SW 1271 (cell line): Measurements from ENCODE around the gene PTX4.

Source experiments
- DNase-seq, 2 experiments: peaks; one replicate each; lab custom pipeline; 2025; lab: John Stamatoyannopoulos, UW

Gene PTX4

GRCh38 chr16:1524366-1524765 lies 35.6 kb upstream of the PTX4 start:
- DNase-seq, result no peak

DNA sequence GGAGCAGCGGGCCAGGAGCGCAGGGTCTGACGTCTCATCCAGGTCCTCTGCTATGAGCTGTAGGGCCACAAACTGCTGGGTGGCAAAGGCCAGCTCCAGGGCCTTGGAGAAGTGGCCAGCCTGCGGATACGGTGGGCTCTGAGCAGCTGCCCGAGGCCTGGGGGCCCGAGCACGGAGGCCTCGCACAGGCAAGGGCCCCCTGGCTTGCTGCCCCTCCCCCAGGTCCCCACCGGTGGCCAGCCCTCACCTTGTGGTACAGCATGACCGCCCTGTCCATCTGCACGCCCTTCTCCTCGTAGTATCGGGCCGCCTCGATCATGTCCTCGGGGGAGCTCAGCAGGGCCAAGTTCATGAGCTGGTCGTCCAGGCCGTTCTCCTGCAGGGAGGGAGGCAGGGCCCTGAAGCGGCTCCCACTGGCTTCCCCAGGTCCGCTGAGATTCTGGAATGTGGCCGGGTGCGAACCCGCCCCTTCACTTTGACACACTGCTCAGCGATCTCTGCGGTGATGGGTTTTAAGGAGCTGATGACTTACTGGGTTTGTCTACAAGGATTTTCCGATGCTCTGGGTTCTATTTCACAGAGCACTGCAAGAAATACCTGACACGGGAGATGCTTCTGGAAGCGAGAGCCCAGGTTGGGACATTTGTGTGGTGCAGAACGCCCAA lies 35.0 kb upstream of the PTX4 start:
- no peak for DNase-seq

GRCh38 chr16:1520461-1520860 lies 31.7 kb upstream of the PTX4 start:
- no peak for DNase-seq

- no peak for DNase-seq
Measured at GRCh38 chr16:1519831-1520230, 31.1 kb upstream of the PTX4 start.

GRCh38 chr16:1518626-1519135 lies 29.9 kb upstream of the PTX4 start:
- DNase-seq, result no peak

DNA sequence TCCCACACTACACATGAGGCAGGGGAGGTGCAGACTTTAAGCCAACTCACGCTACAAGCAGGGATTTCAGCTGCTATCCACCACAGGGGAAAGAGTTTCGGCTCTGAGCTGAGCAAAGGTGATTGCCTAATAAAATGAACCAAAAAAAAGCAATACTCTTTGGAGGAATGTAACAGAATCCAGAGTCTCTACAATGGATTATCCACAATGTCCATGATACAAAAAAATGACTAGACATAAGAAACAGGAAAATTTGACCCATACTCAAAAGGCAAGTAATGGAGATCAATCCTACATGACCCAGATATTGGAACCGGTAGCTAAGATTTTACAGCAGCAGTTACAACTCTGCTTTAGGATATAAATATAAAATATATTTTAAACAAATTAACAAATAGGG lies 25.8 kb upstream of the PTX4 start:
- no peak for DNase-seq

DNA sequence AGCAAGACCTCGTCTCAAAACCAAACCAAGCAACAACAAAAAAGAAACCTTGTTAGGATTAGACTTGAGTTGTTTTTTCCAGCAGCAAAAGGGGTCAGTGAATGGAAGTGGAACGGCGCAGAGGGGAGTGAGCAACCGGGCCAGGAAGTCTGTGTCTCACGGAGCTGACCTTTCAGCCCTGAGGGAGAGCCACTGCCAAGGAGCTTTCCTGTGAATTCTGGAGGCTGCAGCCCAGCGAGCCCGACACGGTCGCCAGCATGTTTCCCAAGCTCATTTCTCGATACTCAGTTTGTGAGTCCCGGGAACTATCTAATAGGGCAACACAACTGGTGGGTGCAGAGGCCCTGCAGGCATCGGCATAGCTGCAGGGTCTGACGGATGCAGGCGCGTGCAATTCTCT lies 24.0 kb upstream of the PTX4 start:
- DNase-seq, result no peak

- no peak for DNase-seq
Measured at GRCh38 chr16:1511662-1512569, 23.2 kb upstream of the PTX4 start.

GRCh38 chr16:1510941-1511351 lies 22.2 kb upstream of the PTX4 start:
- DNase-seq, result no peak

DNA sequence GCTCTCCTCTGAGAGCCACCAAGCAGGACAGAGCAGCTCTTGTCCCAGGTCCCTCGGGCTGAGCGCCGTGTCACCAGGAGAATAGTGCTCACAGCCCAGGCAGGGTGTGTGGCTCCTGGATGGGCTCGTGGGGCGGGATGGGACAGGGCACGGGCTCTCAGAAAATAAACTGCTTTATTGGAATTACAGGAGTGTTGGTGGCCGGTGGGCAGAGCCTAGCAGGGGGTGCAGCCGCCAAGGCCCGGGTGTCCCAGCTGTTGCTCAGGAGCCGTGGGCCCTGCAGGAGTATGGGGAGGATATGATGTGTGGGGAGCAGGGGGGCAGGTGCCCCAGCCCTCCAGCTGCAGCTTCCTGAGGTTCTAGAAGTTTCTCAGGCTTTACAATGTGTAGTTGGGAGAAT lies 21.5 kb upstream of the PTX4 start:
- DNase-seq, result no peak

DNA sequence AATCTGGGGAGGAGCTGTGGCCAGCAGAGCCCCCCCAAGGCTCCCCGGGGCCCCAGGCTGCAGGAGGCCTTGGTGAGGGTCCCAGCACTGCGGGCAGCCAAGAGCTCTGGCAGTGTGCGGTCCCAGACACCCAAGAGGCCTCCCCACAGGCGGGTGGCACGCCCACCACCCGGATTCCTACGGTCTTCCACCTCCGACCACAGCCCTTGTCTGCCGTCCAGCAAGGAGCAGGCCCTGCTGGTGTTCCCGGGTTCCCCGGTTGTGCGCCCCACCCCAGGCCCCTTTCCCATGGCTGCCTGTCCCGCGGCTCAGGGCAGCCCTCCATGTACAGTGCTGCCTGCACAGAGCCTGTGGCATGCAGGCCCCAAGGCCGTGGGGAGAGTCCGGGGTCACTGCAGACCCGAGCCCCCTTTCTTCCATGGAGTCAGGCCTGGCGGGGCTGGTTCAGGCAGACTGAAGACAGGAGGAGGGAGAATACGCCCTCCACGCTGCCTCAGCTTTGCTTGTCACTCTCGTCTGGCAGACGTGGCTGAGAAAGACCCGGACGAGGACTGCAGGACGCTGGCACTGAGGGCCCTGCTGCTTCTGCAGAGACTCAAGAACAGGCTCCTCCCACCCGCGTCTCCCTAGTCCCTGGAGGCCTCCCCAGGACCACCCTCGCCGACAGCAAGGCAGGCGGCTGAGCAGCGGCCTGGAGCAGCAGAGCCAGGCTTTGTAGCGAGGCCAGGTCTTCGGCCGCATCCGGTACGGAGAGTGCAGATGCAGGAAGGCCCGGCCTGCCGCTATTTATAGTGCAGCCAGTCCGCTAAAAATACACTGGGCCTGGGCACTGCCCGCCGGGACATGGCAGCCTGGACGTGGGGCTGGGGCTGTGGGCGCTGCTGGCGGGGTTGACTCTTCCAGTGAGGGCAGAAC lies 20.8 kb upstream of the PTX4 start:
- DNase-seq, result no peak

DNA sequence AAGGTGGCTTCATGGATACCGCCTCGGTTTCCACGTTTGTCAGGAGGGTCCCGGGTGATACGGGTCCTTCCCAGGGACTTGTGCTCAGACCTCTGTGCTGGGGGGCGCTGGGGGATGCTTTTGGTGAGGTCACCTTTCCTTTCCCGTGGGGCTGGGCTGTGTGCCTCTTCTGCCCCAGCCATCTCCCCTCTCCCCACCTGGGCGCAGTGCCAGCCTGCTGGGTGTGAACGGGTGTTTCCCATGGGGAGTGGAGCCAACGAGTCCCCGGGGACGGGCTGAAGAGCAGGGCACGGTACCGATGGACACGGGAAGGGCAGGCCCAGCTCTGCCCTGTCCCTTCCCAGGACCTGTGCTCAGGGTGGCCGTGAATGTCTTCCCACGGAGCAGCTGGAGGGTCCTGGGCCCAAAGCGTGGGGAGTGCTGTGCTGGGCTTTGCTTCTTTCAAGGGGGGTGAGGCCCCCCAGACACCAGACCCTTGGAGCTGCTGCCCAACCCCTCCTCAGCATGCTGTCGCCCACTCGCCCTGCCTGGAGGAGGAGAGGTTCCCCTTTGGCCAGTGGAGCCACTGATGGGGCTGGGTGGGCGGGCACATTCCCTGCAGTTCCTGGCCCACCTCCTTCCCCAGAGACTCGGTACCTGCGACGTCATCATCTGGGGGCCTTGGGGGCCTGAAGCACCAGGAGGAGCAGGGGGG lies 19.9 kb upstream of the PTX4 start:
- no peak for DNase-seq

DNA sequence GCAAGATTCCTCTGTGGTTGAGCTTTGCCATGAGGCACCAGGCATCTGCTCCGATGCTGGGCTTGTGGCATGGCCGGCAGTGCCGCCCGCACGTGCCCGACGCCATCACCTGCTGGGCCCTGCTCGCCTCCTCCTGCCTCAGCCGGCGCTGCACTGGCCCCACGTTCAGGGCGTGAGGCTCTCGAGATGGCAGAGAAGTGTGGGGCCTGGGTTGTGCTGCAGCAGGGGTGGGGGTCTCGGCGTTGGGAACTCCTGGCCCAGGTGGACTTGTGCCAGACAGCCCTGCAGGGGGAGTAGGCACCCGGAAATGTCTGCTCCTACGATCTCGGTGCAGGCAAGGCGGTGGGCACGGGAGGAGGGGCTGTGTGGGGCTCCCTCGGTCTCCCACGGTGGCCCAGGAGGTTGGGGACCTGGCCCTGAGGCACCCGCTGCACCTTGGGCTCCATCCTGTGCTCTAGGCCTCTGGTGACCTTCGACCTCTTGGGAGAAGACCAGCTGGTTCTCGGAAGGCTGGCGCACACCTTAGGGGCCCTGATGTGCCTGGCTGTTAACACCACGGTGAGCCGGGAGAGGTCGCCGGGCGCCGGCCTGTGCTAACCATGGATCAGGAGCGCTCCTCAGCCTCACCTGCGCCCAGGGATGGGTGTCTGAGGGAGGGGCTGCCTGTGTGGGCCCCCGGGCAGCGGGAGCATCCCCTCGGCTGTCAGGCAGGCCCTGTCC lies 17.9 kb upstream of the PTX4 start:
- no peak for DNase-seq

DNA sequence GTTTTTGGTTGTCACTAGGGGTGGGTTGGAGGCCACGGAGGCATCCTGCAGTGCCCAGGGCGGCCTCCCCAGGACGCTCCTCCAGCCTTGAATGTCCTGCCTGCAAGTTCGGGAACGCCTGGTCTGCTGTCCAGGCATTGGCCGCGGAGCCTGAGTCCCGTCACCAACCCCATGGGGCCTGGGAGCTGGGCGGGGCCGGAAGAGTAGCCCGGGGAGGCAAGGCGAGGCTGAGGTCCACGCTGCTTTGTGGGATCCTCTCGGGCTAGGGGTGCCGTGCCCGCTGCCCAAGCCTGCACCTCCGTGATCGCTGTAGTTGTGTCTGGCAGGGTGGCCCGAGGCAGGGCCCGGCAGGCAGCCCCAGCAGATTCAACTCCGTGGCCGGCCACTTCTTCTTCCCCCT lies 17.2 kb upstream of the PTX4 start:
- DNase-seq, result no peak

- no peak for DNase-seq
Measured at GRCh38 chr16:1505073-1505844, 16.5 kb upstream of the PTX4 start.

DNA sequence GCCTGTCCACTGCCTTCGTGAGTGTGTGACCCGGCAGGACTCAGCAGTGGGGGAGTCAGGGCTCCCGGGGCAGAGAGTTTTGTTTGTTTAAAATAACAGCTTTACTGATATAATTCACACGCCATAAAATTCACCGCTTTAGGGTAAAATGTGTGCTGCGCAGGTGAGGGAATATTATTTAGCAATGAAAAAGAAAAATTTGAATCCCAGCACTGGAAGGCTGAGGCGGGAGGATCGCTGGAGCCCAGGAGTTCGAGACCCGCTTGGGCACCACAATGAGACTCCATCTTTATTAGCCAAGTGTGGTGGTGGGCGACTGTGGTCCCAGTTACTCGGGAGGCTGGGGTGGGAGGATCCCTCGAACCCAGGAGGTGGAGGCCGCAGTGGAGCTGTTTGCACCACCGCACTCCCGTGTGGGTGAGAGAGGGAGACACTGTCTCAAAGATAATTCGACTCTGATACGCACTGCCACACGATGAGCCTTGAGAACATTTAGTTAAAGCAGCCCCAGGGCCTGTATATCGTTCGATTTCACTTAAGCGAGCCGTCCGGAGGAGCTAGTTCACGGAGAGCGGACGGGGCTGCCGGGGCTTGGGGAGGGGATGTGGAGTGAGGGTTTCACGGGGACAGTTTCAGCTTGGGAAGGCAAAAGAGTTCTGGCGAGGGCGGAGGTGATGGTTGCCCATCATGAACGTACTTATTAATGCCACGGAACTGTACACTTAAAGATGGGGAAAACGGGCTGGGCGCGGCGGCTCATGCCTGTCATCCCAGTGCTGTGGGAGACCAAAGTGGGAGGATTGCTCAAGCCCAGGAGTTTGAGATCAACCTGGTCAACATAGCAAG lies 14.6 kb upstream of the PTX4 start:
- DNase-seq, result no peak

- no peak for DNase-seq
Measured at GRCh38 chr16:1502092-1503004, 13.6 kb upstream of the PTX4 start.

DNA sequence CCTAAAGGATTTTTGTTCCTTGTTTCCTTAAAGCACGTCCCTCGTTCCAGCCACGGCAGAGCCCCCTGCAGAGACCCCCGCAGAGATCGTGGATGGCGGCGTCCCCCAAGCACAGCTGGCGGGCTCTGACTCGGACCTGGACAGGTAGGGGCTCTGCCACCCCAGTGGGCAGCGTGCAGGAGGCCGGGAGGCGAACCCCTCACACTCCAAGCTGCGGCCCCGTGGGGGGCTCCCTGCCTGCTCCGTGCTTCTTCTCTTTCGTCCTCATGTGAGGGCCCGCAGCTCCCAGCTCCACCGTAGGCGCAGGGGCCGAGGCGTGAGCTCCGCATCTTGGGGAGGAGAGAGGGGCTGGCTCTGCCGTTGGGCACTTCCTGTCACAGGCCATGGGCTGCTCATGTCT lies 12.9 kb upstream of the PTX4 start:
- no peak for DNase-seq
